GM18498 (cell line): ENCODE measurements around the gene ABCF3.

Source experiments
- ATAC-seq: cut with Tn5 transposase; IDR thresholded peaks from one replicate; pipeline ENCODE4 v1.9.1; 2021; ENCODE audit warnings: mild to moderate bottlenecking, moderate library complexity; ENCODE audit not compliant: unreplicated experiment

ABCF3 gene

DNA sequence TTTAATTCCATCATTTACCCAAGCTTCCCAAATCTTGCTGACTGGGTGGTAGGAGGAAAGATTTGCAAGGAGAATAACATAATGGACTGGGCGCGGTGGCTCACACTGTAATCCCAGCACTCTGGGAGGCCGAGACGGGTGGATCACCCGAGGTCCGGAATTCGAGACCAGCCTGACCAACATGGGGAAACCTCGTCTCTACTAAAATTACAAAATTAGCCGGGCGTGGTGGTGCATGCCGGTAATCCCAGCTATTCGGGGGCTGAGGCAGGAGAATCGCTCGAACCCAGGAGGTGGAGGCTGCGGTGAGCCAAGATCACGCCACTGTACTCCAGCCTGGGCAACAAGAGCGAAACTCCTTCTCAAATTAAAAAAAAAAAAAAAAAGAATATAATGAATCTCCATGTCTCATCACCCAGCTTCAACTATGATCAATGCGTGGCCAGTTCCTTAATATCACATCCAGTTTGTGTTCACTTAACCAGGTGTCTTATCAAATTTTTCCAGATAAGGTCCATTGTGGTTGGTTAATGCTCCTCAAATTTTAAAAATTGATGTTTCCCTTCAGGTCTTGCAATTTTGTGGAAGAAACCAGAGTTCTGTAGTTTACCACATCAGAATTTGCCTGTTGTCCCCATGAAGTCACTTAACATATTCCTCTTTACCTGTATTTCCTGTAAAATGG, 1.3 kb upstream of the ABCF3 start:
- no peak for ATAC-seq

DNA sequence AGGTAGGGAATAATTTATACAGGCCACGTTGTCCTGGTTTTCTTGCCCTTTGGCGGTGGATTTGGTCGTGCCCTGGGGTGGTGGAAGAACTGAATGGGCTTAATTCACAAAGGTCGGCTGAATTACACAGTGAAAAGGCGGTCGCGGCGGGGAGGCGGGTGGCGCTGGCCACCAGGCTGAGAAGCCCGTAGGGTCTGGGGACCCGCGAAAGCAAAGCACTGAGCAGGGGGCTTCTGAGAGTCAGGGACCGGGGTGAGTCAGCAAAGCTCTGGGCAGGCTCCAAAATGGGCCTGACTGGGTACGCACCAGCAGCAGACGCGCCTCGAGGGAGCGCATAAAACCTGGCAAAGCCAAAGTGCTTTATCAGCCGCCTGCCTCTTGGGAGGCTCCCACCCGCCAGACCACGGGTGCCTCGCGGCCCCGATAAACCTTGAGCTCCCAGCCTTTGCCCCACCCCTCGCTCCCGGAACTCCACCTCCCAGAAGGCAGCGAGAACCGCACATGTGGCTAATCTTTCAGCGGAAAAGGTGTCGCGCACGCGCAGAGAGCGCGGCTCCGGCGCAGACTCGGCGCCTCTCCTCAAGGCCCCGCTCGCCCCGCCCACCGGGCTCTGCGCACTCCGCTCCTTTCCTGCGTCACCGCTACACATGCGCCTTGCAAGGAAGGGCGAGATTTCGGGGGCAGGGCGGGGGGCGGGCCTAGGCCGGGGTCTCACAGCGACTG, 377 bp upstream of the ABCF3 start:
- peak; percentile 87 for ATAC-seq

DNA sequence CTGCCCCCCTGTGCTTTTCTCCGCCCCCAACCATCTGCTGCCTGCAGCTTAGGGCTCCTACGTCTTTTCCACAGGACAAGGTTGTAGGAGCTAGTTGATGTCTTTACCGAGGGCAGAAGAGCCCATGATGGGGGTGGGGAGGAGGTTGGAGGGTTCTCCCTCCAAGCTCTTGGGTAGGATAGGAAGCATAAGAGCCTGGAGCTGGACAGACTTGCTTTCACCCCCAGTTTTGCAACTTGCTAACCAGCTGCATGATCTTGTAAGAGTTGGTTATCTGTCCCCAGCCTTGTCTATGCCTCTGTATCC, 856 bp downstream of the ABCF3 start:
- ATAC-seq, result no peak

DNA sequence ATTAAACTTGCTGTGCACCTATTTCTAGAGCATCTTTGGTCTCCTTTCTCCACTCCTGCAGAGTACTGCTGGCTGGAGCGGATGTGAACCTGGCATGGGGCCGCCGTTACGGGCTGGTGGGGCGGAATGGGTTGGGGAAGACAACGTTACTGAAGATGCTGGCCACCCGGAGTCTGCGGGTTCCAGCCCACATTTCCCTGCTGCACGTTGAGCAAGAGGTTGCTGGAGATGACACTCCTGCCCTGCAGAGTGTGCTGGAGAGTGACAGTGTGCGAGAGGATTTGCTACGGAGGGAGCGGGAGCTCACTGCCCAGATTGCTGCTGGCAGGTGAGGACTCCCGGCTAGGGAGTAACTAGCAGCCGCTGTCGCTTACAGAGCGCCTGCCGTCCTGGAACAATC, 2.1 kb downstream of the ABCF3 start:
- ATAC-seq, result no peak

DNA sequence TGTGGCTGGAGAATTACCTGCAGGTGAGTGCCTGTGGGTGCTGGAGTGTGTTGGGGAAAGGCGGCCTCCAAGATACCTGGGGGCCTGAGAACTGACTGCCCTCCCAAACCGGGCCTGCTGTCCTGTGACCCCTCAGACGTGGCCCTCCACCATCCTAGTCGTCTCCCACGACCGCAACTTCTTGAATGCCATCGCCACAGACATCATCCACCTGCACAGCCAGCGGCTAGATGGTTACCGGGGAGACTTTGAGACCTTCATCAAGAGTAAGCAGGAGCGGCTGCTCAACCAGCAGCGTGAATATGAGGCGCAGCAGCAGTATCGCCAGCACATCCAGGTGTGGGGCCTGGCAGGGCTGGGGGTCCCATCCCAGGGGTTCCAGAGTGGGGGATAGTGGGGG, 3.4 kb downstream of the ABCF3 start:
- no peak for ATAC-seq

DNA sequence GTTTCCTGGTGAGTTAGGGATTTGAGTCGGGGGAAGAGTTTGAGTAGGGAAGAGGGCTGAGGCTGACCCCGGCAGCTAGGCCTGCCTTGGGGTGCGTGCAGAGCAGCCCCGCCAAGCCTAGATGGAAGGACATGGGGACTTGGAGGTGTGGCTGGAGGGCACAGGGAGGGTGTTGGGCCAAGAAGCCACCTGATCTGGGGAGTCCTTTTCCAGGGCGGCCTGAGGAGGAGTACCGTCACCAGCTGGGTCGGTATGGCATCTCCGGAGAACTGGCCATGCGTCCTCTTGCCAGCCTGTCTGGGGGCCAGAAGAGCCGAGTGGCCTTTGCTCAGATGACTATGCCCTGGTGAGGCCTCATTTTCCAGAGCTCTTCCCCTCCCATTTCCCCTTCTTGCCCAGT, 6.9 kb downstream of the ABCF3 start:
- no peak for ATAC-seq

DNA sequence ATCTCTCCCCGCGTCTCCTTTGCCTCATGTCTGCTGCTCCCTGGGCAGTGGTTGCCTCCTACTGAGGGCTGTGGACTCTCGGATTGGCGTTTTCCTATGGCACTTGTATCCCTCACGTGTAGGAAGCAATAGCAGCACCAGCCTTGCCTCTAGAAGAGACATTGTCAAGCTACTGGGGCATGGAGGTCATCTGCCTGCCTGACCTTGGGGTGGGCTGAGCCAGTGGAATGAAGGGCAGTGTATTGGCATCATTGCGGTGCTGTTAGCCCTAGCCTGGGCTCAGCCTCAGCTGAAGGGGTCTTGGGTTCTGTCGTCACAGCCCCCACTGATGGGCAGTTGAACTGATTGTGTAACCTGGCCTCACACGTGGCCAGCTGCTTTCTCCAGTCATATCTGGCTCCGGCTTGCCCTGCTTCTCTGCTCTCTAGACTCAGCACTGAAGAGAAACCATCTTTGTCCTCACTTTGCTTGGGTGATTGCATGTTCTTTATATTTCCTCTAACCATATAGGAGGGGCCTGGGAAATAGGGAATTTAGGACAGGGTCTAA, 8.1 kb downstream of the ABCF3 start:
- no peak for ATAC-seq

DNA sequence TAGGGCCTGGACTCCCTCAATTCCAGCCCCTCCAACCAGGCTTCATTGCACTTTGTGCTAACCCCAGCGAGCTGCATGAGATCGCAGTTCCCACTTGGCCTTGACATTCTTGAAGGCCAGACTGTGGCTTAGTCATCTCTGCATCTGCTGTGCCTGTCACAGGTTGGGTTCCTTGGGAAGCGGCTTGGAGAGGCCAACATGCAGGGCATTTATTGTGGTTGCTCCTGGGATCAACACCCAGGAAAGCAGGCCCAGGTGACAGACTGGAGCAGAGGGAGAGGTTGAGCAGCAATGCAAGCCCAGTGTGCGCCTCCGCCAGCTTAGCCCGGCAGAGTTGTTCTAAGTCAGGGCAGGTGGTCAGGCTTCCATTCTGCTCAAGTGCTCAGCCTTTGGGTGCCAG, 10.5 kb downstream of the ABCF3 start:
- no peak for ATAC-seq

DNA sequence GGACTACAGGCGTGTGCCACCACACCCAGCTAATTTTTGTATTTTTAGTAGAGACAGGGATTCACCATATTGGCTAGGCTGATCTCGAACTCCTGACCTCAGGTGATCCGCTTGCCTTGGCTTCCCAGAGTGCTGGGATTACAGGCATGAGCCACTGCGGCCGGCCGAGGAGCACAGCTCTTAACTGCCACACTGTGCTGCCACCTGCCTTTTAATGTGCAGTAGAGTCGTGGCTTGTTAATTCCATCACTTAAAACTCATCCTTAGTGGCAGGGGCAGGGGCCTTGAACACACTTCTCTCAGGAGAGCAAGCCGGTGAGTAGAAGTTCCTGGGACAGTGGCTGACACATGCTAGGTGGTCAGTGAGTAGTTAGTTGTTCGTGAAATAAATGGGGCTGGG, 12.5 kb downstream of the ABCF3 start:
- no peak for ATAC-seq

DNA sequence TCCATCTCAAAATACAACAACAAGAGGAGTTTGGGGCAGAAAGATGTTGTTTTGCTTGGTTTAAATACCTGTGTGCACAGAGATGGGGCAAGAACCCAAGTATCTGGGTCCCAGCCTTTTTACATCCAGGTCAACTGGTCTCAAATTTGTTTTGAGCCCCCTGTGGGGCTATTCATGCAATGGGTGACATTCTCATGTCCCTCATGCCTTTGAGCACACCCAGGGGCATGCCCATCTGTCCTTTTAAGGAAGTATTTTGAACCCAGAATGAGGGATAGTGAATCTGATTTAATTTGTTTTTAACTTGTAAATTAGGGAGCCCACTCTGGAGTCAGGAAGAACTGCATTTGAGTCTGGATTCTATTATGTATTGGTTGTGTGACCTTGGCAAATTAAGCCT, 14.8 kb downstream of the ABCF3 start:
- no peak for ATAC-seq

DNA sequence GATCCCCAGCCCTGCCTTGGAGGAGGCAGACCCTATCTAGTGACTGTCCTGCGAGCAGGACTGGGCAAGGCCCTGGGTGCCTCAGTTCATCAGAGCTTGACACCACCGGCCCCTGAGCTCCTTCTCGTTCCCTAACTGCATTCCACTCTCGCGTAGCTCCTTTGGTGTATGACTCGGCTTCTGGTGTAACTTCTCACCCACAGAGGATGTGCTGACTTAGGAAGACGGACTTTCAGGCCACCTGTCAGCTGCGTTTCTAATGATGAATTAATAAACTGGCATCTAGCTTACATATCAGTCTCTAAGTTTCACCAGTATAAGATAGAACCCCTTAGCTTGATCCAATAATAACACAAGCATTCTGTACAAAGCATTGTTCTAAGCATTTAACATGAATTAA, 17.5 kb downstream of the ABCF3 start:
- no peak for ATAC-seq

DNA sequence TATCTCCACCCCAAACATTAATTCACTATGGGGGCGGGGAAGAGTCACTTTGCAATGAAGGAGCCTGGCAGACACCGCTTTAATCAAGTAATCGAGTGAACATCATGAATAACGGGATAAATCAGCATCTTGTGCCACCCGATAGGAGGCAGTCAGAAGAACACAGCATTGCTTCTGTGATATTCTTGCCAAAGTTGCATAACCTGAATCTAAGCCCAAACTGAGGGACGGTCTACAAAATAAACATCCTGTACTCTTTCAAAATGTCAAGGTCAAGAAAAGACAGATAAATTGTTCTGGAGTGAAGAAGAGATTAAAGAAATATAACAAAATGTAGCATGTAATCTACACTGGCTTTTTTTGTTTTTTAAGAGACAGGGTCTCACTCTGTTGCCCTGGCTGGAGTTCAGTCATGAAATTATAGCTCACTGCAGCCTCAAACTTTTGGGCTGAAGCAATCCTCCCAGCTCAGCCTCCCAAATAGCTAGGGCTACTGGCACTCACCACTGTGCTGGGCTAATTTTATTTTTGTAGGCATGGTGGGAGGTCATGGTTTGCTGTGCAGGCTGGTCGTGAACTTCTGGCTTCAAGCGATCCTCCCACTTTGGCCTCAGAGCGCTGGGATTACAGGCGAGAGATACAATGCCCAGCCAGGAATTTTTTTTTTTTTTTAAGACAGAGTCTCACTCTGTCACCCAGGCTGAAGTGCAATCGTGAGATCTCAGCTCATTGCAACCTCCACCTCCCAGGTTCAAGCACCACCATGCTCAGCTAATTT, 23.3 kb downstream of the ABCF3 start:
- no peak for ATAC-seq

DNA sequence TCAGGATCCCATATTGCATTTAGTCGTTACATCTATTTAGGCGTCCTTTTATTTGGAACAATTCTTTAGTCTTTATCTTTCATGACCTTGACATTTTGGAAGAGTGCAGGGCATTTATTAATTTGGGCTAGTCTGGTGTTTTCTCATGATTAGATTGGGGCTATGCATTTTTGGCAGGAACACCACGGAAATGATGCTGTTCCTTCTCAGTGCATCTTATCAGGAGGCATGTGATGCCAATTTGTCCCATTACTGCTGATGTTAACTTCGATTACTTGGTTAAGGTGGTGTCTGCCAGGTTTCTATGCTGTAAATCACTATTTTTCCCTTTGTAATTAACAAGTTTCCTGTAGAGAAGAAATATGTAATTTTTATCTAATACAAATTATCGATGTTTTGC, 25.3 kb downstream of the ABCF3 start:
- ATAC-seq, result no peak

DNA sequence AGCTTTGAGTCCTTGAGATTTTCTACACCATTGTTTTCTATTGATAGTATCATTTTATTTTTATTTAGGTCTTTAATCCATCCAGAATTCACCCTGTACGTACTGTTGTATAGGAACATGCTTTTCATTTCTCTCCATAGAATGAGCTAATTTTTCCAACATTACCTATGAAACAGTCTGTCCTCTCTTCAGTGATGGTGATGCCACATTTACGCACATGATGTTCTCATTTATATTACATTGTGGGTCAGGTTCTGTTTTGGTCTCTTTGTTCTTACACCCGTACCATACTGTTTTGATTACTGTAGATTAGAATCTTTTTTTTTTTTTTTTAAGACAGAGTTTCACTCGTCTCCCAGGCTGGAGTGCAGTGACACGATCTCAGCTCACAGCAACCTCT, 25.7 kb downstream of the ABCF3 start:
- ATAC-seq, result no peak

DNA sequence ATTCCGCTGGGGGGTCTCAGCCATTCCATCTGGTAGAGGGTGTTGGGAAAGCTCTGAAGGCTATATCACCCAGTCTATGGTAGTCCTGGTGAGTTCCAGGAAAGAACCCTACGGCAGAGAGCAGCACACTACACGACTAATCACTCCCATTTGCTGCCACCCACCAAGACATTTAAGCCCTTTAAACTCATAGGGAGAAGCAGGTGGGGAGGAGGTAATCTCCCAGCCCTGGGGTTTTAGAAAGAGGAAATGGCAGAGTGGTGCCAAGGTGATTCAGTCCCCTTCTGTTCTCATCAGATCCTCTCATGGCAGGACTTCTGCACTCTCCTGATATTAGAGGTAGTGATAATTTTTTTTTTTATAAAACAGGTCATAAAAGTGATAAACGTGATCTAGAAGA, 32.8 kb downstream of the ABCF3 start:
- ATAC-seq, result no peak

DNA sequence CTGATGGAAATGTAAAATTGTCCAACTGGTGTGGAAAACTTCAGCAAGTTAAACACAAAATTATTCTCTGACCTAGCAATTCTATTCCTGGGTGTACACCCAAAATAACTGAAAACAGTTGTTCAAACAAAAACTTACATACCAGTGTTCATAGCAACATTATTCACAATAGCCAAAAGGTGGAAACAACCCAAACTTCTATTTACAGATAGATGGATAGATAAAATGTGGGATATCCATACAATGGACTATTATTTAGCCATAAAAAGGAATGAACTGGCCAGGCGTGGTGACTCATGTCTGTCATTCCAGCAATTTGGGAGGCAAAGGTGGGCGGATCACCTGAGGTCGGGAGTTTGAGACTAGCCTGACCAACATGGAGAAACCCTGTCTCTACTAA, 36.5 kb downstream of the ABCF3 start:
- no peak for ATAC-seq

DNA sequence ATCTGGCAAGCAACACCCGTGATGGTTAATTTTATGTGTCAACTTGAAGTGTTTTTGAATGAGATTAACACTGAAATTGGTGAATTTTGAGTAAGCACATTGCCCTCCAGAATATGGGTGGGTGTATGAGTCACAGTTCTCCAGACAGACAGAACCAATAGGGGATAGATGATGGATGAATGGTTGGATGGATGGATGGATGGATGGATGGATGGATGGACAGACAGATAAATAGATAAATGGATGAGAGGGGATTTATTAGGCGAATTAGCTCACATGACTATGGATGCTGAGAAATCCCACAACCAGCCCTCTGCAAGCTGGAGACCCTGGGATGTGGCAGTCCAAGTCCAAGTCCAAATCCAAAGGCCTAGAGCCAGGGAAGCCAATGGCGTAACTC, 37.9 kb downstream of the ABCF3 start:
- no peak for ATAC-seq

DNA sequence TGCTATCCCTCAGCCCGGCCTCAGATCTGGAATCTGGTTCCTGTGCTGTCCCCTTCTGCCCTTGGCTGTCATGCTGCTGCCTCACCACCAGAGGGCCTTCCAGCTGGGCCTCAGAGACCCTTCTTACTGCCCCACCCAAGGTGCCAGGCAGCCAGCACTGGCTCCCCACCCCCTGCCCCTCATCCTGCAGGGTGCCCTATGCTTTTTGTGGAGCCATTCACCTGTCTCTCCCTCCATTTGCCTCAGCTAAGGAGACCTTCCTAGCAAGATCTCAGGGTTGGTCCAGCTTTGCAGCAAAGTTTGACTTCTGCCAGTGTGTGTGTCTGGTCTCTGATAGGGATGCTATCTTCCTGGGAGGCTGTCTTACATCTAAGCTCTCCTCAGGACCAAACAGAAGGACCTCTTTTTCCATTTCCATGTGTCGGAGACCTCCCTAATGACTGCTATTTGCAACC, 41.5 kb downstream of the ABCF3 start:
- ATAC-seq, result no peak

DNA sequence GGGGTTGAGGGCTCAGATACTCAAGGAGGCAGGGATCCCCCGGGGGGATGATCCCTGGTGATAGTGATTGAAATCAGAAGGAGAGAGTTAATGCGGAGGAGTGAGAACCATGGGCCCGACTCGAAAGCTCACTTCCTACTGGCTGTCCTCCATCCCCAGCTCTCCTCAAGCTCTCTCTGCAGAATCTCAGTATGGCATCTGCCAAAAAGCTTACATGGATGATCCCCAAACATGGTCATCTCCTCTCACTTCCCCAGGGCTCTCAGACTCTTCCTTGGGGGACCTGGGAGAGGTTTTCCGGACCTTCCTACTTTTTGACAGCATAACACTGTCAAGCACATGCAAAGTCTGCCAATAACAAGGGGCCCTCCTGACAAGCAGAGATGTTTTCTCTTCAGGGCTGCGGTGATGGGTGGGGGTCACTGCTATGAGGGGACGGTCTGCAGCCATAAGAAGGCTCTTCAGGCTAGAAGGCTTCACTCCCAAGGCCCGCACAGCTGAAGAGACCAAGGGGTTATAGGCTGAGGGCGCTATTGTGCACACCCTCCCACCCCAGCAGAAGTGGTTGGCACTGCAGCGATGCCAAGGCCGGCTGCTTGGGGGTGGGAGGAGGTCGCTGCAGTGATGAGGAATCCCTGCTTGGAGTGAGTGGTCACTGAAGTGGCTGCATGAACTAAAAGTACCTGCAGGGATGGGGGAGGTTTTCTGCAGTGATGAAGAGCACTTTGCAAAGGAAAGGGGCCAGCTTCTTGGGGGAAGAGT, 42.6 kb downstream of the ABCF3 start:
- ATAC-seq, result no peak

DNA sequence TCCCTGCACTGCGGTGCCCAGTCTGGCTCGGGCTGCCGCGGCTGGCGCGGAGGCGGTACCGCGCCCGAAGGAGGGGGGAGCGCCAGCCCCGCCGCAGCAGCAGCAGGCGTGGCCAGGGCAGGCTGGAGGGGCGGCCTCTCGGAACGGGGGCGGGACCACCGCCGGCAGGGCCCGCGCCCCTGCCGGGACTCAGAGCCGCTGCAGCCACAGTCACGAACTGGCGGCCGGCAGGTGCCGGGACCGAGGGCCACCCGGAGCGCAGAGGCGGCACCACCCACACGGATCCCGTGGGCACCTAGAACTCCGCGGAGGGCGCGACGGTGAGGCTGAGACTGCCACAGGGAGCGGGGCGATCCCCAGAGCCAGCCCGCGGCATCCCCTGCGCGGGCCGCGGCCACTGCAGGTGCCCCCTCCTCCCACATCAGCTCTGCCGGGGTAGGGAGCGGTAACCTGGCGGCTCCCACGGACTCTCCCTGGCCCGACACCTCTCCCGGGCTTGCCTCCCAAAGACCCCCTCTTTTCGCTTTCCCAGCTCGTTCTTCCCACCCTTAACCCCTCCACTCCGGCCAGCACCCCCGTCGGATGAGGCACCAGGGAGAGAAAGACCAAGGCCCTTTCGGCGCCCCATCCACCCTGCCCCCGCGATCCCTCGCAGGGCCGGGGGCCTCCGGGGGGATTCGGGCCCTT, 43.5 kb downstream of the ABCF3 start, which contains the start of gene VWA5B2:
Gene VWA5B2, plus strand, starts transcription at position 192 of the 687 bp plus-strand sequence. CDS start 944 bp downstream, outside the sequence.
- ATAC-seq, result peak; percentile 82
